ENCODE results near the gene OVCH2. TPM values are rescaled to one million over a fixed set of nuclear protein-coding genes. Genes with fewer than 3 reads are reported as not detected.

OVCH2 gene
- total RNA-seq, 4 donors from 2014 or later, result not detected

DNA sequence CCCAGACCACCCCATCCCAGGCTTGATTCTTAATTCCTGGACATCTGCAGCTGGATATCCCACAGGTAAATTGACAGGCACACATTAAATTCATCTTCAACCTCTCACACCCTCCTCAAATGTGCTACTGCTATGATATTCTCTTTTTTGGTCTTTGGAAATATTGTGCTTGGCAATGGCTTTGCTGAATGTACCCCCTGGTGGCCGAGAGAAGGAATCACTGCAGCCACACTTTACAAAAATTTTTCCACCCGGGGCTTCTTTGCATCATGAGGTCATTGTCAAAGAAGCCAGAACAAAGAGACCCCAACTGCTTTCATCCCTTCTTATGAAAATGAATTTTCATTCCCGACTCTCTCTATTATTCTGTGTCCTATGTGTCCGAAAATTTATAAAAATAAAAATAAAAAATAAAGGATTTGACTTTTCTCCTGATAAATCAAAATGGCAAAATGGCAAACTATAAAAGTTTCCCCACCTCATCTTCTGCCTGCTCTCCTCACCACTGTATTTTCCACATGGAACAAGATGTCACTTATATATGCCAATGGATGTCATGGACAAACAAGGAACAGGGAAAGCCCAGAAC lies 17.9 kb downstream of the OVCH2 start:
- WGBS, 2 donors, result 9 to 11% methylated on average over 4 of the region's 4 CpGs
- TF ChIP-seq POLR2A (IDR thresholded peaks at IDR 0.05), result no peak
- TF ChIP-seq, protein P1, sequence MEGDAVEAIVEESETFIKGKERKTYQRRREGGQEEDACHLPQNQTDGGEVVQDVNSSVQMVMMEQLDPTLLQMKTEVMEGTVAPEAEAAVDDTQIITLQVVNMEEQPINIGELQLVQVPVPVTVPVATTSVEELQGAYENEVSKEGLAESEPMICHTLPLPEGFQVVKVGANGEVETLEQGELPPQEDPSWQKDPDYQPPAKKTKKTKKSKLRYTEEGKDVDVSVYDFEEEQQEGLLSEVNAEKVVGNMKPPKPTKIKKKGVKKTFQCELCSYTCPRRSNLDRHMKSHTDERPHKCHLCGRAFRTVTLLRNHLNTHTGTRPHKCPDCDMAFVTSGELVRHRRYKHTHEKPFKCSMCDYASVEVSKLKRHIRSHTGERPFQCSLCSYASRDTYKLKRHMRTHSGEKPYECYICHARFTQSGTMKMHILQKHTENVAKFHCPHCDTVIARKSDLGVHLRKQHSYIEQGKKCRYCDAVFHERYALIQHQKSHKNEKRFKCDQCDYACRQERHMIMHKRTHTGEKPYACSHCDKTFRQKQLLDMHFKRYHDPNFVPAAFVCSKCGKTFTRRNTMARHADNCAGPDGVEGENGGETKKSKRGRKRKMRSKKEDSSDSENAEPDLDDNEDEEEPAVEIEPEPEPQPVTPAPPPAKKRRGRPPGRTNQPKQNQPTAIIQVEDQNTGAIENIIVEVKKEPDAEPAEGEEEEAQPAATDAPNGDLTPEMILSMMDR (IDR thresholded peaks at IDR 0.05), result peak; percentile 67 to 89 (median 80)
- no peaks in the 10 kb centered on the region for H3K9me3 ChIP-seq
- intact Hi-C loops (cut with DNase I), result no loop called here
- no peaks in the 10 kb centered on the region for H3K4me1 ChIP-seq
- no peak overlapping the region for H3K4me3 ChIP-seq (replicated peaks in 1 of 3)
- no peaks in the 10 kb centered on the region for H3K36me3 ChIP-seq
- no peak overlapping the region for H3K27ac ChIP-seq
- DNase-seq, result no peak
- H3K27me3 ChIP-seq, result no peaks in the 10 kb centered on the region

DNA sequence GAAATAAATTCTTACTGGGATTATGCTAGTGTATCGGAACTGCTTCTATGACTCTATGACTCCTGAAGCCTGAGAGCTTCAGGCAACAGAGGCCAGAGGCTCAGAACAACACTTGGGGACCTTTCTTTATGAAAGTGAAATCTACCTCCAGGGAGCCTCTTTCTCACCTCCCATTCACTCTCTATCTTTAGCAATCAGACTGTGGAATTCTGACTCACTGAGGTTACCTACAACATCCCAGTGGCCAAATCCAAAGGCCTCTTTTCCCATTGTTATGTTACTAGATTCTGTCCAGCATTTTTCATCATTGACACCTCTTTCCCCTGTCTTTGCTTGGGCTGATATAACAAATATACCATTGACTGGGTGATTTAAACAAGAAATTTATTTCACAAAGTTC lies 18.9 kb downstream of the OVCH2 start:
- Histone ChIP-seq H3K36me3 (no peaks in the 10 kb centered on the region), H3K9me3 (no peaks in the 10 kb centered on the region), H3K4me3 (replicated peaks in 1 of 3) (no peak overlapping the region), H3K27ac (no peak overlapping the region), H3K27me3 (no peaks in the 10 kb centered on the region), H3K4me1 (no peaks in the 10 kb centered on the region)
- TF ChIP-seq, protein P1 (IDR thresholded peaks at IDR 0.05), result no peak
- TF ChIP-seq POLR2A (IDR thresholded peaks at IDR 0.05), result no peak
- intact Hi-C loops (cut with DNase I), result no loop called here
- DNase-seq, result no peak
- WGBS, 2 donors, result 96 to 98% methylated on average over 1 of the region's 1 CpG

DNA sequence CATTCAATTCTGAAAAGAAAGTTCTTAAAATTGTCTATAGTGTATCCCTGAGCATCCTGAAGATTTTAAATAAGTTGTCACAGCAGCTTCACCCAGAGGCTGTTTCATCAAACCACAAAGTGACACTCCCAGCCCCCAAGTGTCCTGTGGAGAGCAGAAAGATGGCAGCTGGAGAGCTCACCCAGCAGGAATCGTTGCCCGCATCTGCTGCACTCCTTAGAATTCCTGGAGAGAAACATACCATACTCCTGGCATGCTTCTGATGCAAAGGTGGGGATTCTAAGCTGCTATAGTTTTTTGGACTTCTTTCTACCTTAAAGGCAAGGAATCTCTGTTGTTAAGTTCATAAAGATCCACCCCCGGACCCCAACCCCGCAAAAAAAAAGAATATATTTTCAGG lies 19.5 kb downstream of the OVCH2 start:
- TF ChIP-seq POLR2A (IDR thresholded peaks at IDR 0.05), result no peak
- TF ChIP-seq, protein P1 (IDR thresholded peaks at IDR 0.05), result no peak
- intact Hi-C loops (cut with DNase I), result no loop called here
- Histone ChIP-seq H3K4me3 (replicated peaks in 1 of 3) (no peak overlapping the region), H3K4me1 (no peaks in the 10 kb centered on the region), H3K27ac (no peak overlapping the region), H3K36me3 (no peaks in the 10 kb centered on the region), H3K27me3 (no peaks in the 10 kb centered on the region), H3K9me3 (no peaks in the 10 kb centered on the region)
- no peak for DNase-seq
- 73 to 82% methylated on average over 4 of the region's 4 CpGs for whole genome bisulfite sequencing, 2 donors

DNA sequence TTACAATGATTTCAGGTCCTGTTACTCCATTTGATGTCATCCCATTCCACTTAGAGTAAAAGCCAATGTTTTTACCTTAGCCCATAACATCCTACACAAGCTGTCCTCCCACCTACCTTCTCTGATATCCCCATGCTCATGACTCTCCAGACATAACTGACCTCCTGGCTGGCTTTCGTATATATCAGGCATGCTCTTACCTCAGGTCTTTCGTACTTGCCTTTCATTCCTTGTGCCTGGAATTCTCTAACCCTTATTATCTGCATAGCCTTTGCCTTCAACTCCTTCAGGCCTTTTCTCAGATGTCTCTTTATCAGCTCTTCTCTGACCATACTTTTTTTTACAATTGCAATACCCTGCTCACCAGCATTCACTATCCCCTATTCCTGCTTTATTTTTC lies 22.7 kb downstream of the OVCH2 start:
- intact Hi-C loops (cut with DNase I), result no loop called here
- Histone ChIP-seq H3K9me3 (no peaks in the 10 kb centered on the region), H3K27ac (no peak overlapping the region), H3K27me3 (no peaks in the 10 kb centered on the region), H3K4me1 (no peaks in the 10 kb centered on the region), H3K36me3 (no peaks in the 10 kb centered on the region), H3K4me3 (replicated peaks in 1 of 3) (no peak overlapping the region)
- 95 to 98% methylated on average over 2 of the region's 2 CpGs for WGBS, 2 donors
- no peak for TF ChIP-seq POLR2A (IDR thresholded peaks at IDR 0.05)
- TF ChIP-seq, protein P1 (IDR thresholded peaks at IDR 0.05), result no peak
- DNase-seq, result no peak

DNA sequence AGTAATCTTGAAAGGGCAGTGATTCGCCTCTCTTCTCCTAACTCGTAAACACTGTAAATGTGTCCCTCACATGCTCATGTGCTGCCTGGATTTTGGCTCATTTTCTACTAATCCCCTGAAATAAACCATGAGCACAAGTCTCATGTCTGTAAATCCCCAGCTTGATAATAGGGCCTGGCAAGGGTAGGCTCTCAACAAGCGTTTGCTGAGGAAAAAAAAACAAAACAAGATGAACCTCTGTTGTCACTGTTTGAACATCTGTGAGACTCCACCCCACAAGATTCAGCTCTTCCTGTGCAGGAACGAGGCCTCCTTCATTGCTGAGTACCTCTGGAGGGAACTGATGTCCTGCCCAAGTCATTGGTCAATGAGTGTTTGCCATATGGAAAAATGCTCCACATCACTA lies 28.5 kb downstream of the OVCH2 start:
- Histone ChIP-seq H3K4me3 (replicated peaks in 1 of 3) (no peak overlapping the region), H3K9me3 (no peaks in the 10 kb centered on the region), H3K4me1 (peaks cover 8 to 14% of the 10 kb centered on the region in 2 donors), H3K36me3 (no peaks in the 10 kb centered on the region), H3K27ac (no peak overlapping the region), H3K27me3 (no peaks in the 10 kb centered on the region)
- TF ChIP-seq, protein P1 (IDR thresholded peaks at IDR 0.05), result no peak
- no peak for TF ChIP-seq POLR2A (IDR thresholded peaks at IDR 0.05)
- WGBS, 2 donors, result 39 to 45% methylated on average over 4 of the region's 4 CpGs
- no peak for DNase-seq
- intact Hi-C loops (cut with DNase I), result no loop called here

Measured in thyroid gland (tissue), 4 donors.